ENCODE results near the gene NR4A3.

The NR4A3 gene

GRCh38 chr9:99876190-99876589, 54.5 kb downstream of the NR4A3 start:
- DNase-seq, result no peak

DNA sequence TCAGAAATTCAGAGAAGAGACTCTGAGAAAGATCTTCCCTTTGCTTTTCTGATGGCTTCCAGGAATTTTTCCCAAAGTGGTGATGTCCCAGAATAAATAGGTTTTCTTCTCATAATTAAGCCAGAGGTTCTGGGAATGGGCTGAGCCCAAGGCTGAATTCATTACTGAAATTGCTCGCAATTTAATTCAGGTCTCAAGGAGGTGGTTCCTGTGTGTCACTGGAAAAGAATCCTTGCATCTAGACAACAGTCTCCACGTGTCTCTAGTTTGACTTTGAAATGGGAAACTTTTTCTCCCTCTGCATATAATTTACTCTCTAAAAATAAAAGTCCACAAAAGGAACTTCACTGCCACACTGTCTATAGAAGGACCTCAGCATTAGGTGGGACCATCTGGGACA, 57.0 kb downstream of the NR4A3 start:
- no peak for DNase-seq

DNA sequence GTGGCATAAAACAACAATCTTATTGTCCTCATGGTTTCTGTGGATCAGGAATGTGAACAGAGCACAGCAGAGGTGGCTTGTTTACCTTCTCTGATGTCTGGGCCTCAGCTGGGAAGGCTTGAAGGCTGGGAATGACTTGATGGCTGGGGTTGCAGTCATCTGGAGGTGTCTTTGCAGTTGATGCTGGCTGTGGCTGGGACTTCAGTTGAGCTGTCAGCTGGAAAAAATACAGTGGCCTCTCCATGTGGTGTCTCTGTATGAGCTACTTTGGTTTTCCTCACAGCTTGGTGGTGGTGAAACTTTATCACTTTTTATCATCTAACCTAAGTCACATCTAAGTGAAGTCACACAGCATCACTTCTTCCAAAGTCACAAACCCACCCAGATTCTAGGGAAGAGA, 60.1 kb downstream of the NR4A3 start:
- DNase-seq, result no peak

GRCh38 chr9:99885747-99886146, 64.1 kb downstream of the NR4A3 start:
- no peak for DNase-seq

DNA sequence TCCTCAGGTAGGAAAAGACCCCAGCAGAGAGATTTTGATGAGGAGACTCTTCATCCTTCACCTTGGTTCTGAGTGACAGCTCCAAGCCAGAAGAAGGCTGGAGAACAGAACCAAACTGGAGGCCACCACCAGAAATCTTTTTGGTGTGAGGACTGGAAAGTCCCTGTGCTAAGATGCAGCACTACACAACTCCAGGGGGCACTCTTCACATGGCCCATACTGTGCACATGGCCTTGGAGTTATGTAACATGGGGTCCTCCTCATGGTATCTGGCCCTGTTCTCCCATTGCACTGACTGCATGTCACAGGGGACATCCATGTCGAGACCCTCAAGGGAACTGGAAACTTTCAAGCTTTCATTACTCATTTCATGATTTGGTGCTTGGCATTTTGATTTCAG, 67.4 kb downstream of the NR4A3 start:
- DNase-seq, result no peak

DNA sequence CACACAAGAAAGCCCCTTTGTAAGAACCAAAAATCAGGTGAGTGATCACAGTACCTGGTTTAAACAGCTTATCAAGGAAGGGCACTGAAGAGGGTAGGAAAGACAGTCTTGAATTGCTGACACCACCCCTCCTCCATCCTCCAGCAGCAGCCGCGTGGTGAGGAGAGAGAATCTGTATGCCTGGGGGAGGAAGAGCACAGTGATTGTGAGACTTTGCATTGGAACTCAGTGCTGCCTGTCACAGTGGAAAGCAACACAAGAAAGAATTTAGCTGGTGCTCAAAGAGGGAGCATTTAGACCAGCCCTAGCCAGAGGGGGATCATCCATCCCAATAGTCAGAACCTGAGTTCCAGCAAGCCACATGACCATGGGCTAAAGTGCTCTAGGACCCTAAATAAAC, 73.1 kb downstream of the NR4A3 start:
- DNase-seq, result no peak

DNA sequence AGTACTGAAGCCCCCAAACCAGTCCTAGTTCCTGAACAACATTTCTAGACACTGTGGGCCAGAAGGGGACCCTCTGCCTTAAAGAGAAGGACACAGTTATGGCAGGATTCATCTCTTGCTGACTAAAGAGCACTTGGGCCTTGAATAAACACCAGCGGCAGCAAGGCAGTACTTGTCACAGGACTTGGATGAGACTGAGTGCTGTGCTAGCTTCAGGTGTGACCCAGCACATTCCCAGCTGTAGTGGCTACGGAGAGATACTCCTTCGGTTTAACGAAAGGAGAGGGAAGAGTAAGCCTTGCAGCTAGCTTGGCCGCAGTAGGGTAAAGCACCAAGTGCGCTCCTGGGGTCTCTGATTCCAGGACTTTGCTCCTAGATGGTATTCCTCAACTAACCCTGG, 73.8 kb downstream of the NR4A3 start:
- no peak for DNase-seq

DNA sequence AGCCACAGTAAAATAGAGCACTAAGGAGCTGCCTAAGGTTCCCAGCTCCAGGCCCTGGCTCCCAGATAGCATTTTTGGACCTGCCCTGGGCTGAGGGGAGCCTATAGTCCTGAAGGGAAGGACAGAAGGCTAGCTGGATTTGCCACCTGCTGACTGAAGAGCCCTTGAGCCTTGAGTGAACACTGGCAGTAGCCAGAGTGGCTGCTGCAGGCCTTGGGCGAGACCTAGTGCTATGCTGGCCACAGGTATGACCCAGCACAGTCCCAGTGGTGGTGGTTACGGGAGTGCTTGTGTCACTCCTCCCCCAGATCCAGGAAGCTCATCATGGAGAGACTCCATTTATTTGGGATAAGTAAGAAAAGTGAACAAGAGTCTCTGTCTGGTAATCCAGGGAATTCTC, 74.4 kb downstream of the NR4A3 start:
- DNase-seq, result no peak

- DNase-seq, result no peak
Observed at GRCh38 chr9:99903393-99903792, 81.7 kb downstream of the NR4A3 start.

- DNase-seq, result no peak
Observed at GRCh38 chr9:99905833-99906402, 84.2 kb downstream of the NR4A3 start.

DNA sequence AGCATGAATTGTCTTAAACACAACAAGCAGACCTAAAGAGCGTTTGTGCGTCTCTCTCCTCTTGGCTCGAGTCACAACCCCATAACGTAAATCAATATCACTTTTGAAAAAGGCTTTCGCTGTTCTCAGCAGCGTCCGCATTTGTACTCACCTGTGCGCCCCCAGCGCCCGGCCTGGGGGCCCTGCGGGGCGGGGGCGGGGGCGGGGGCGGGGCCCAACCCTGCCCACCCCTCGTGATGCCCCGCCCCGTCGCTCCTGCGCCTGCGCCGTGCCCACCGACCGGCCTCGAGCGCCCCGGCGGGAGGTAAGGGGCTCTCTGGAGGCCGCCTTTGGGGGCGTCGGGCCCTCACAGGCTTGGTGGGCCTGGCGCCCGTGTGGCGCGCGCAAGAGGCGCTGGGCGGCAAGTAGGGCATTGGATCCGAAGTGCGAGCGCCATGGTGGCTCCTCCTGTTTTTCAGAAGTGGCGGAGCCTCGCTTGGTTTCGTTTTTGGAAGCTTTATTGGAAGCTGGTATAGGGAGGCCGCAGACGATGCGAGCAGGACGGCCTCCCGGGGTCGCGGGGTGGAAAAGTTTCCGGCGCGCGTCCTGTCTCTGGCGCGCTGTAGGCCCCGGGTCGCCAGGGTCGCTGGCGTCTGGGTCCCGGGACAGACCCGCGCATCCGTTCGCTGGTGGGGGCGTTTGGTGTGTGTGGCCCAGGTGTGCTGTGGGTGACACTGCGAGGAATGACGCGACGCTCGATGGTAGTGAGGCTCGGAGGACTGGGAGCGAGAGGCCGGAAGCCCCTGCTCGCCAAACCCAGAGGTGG, 84.9 kb downstream of the NR4A3 start, which contains the start of gene STX17:
Gene STX17, plus strand, starts transcription at position 252 of the 805 bp plus-strand sequence. CDS start 8,586 bp downstream, outside the sequence.
- DNase-seq, result peak; percentile 98

- no peak for DNase-seq
Observed at GRCh38 chr9:99907208-99907532, 85.5 kb downstream of the NR4A3 start.

GRCh38 chr9:99911600-99911999, 89.9 kb downstream of the NR4A3 start:
- DNase-seq, result no peak
